ENCODE results near the gene KNCN.

KNCN gene

GRCh38 chr1:46569884-46570725 is 18.7 kb upstream of the KNCN start:
- Histone ChIP-seq H3K9me3 (ENCODE audit: control insufficient read depth, low read length) (no peaks in the 10 kb centered on the region), H3K27ac (ENCODE audit: insufficient read depth, low read length, poor library complexity, severe bottlenecking) (no peak overlapping the region), H3K27me3 (replicated peaks; ENCODE audit: control insufficient read depth, insufficient read depth, low read length, poor library complexity, severe bottlenecking) (no peaks in the 10 kb centered on the region), H3K4me1 (ENCODE audit: control insufficient read depth, insufficient read depth, low read length, poor library complexity, severe bottlenecking) (no peaks in the 10 kb centered on the region), H3K36me3 (ENCODE audit: control insufficient read depth, insufficient read depth, low read length) (peaks cover 22% of the 10 kb centered on the region), H3K4me3 (ENCODE audit: insufficient read depth, low read depth, low read length, poor library complexity, severe bottlenecking) (no peak overlapping the region)
- no peak for DNase-seq

GRCh38 chr1:46569116-46569515 is 17.7 kb upstream of the KNCN start:
- Histone ChIP-seq H3K4me3 (ENCODE audit: insufficient read depth, low read depth, low read length, poor library complexity, severe bottlenecking) (no peak overlapping the region), H3K36me3 (ENCODE audit: control insufficient read depth, insufficient read depth, low read length) (peaks cover 28% of the 10 kb centered on the region), H3K27me3 (replicated peaks; ENCODE audit: control insufficient read depth, insufficient read depth, low read length, poor library complexity, severe bottlenecking) (no peaks in the 10 kb centered on the region), H3K9me3 (ENCODE audit: control insufficient read depth, low read length) (no peaks in the 10 kb centered on the region), H3K27ac (ENCODE audit: insufficient read depth, low read length, poor library complexity, severe bottlenecking) (no peak overlapping the region), H3K4me1 (ENCODE audit: control insufficient read depth, insufficient read depth, low read length, poor library complexity, severe bottlenecking) (no peaks in the 10 kb centered on the region)
- no peak for DNase-seq

GRCh38 chr1:46568461-46568891 is 17.0 kb upstream of the KNCN start:
- Histone ChIP-seq H3K36me3 (ENCODE audit: control insufficient read depth, insufficient read depth, low read length) (peaks cover 27% of the 10 kb centered on the region), H3K9me3 (ENCODE audit: control insufficient read depth, low read length) (no peaks in the 10 kb centered on the region), H3K4me1 (ENCODE audit: control insufficient read depth, insufficient read depth, low read length, poor library complexity, severe bottlenecking) (no peaks in the 10 kb centered on the region), H3K4me3 (ENCODE audit: insufficient read depth, low read depth, low read length, poor library complexity, severe bottlenecking) (no peak overlapping the region), H3K27ac (ENCODE audit: insufficient read depth, low read length, poor library complexity, severe bottlenecking) (no peak overlapping the region), H3K27me3 (replicated peaks; ENCODE audit: control insufficient read depth, insufficient read depth, low read length, poor library complexity, severe bottlenecking) (no peaks in the 10 kb centered on the region)
- no peak for DNase-seq

DNA sequence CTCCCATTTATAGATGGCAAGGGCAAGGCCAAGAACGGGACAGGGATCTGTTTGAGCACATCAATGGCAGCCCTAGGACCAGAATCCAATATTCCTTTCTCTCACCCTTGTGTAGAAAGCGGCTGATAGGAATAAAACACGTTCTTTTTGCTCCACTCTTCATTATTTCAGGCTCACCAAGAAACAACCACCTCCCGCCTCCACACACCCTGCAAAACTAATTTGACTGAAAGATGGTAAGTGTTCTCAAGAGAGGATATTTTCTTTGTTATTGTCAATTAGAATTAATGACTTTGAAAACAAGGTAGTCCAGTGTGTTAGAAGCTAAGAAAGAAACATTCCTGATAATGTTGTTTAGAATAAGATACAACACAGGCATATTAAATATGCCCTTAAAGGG is 11.9 kb upstream of the KNCN start:
- no peak overlapping the region for H3K4me3 ChIP-seq (ENCODE audit: insufficient read depth, low read depth, low read length, poor library complexity, severe bottlenecking)
- no peaks in the 10 kb centered on the region for H3K27me3 ChIP-seq (replicated peaks; ENCODE audit: control insufficient read depth, insufficient read depth, low read length, poor library complexity, severe bottlenecking)
- H3K4me1 ChIP-seq (ENCODE audit: control insufficient read depth, insufficient read depth, low read length, poor library complexity, severe bottlenecking): no peaks in the 10 kb centered on the region
- no peak overlapping the region for H3K27ac ChIP-seq (ENCODE audit: insufficient read depth, low read length, poor library complexity, severe bottlenecking)
- no peaks in the 10 kb centered on the region for H3K9me3 ChIP-seq (ENCODE audit: control insufficient read depth, low read length)
- peaks cover 52% of the 10 kb centered on the region for H3K36me3 ChIP-seq (ENCODE audit: control insufficient read depth, insufficient read depth, low read length)
- DNase-seq: no peak

DNA sequence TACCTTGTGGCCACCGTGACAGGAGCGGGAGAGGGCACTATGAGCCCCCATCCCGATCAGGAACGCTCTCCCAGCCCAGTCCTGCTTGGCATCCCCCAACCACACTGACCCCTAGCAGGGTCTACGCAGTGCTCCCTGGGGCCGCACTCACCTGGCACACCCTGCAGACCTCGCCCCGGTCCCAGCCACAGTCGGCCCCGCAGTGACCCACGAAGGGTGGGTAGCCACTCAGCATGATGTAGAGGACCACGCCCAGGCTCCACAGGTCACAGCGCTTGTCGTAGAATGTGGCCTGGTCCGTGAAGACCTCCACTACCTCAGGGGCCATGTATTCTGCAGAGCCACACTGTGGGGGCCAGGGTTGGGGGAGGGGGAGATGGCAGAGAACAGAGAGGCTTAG is 11.1 kb upstream of the KNCN start:
- Histone ChIP-seq H3K9me3 (ENCODE audit: control insufficient read depth, low read length) (no peaks in the 10 kb centered on the region), H3K27me3 (replicated peaks; ENCODE audit: control insufficient read depth, insufficient read depth, low read length, poor library complexity, severe bottlenecking) (no peaks in the 10 kb centered on the region), H3K36me3 (ENCODE audit: control insufficient read depth, insufficient read depth, low read length) (peaks cover 58% of the 10 kb centered on the region), H3K4me3 (ENCODE audit: insufficient read depth, low read depth, low read length, poor library complexity, severe bottlenecking) (no peak overlapping the region), H3K27ac (ENCODE audit: insufficient read depth, low read length, poor library complexity, severe bottlenecking) (no peak overlapping the region), H3K4me1 (ENCODE audit: control insufficient read depth, insufficient read depth, low read length, poor library complexity, severe bottlenecking) (no peaks in the 10 kb centered on the region)
- DNase-seq: no peak

DNA sequence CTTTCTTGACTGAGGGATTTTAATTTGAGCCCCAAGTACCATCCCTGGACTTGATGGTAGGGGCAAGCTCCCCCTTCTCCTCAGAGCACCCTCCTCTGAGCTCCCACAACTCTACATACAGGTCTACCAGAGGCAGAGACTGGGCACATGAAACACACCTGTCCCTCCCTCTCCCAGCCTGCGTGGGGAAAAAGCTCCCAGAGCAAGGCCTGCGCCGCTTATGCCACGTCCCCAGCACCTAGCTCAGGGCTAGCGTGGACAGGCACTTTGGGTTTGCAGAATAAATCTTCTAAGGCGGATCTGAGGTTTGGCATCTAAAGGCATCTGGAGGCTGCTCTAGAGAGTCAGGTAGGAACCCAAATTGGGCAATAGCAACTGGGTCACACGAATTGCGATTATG is 7.5 kb upstream of the KNCN start:
- Histone ChIP-seq H3K27me3 (replicated peaks; ENCODE audit: control insufficient read depth, insufficient read depth, low read length, poor library complexity, severe bottlenecking) (no peaks in the 10 kb centered on the region), H3K4me3 (ENCODE audit: insufficient read depth, low read depth, low read length, poor library complexity, severe bottlenecking) (no peak overlapping the region), H3K9me3 (ENCODE audit: control insufficient read depth, low read length) (no peaks in the 10 kb centered on the region), H3K4me1 (ENCODE audit: control insufficient read depth, insufficient read depth, low read length, poor library complexity, severe bottlenecking) (no peaks in the 10 kb centered on the region), H3K27ac (ENCODE audit: insufficient read depth, low read length, poor library complexity, severe bottlenecking) (no peak overlapping the region), H3K36me3 (ENCODE audit: control insufficient read depth, insufficient read depth, low read length) (peaks cover 42% of the 10 kb centered on the region)
- no peak for DNase-seq

DNA sequence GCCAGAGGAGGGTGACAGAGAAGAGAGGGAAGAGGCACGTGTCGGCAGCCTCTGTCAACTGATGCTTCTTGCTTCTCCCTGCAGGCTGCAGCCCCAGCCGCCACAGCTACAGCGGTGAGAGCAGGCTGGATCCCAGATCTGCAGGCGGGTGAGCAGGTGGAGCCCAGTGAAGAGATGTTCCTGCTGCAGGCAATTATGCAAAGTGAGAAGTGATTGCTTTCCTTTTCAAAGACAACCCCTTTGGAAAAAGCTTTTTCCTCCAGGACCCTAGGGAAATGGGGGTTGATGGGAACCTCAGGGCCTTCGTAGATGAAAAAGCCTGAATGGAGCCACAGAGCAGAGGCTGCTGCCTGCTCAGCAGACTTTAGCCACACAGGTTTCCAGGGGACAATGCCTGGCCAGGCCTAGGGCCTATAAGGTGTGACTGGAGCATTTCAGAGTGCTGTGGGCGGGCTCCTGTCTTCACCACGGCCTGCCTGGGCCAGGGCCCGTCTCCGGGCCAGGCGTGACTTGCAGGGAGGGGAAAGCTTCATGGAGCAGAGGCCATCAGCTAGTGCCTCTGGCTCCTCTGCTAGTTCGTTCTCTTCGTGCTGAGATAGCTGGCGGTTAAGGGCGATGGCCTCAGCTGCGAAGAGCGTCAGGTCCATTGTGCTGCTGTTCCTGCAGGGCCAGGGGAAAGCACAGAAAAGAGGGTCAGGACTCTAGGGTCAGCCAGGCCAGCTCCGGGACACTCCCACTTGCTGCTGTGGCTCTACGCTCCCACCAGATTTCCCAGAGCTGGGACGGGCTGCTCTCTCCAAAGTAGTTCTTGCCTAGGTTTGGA is 6.9 kb upstream of the KNCN start:
- Histone ChIP-seq H3K27ac (ENCODE audit: insufficient read depth, low read length, poor library complexity, severe bottlenecking) (no peak overlapping the region), H3K4me1 (ENCODE audit: control insufficient read depth, insufficient read depth, low read length, poor library complexity, severe bottlenecking) (no peaks in the 10 kb centered on the region), H3K9me3 (ENCODE audit: control insufficient read depth, low read length) (no peaks in the 10 kb centered on the region), H3K4me3 (ENCODE audit: insufficient read depth, low read depth, low read length, poor library complexity, severe bottlenecking) (no peak overlapping the region), H3K36me3 (ENCODE audit: control insufficient read depth, insufficient read depth, low read length) (peaks cover 41% of the 10 kb centered on the region), H3K27me3 (replicated peaks; ENCODE audit: control insufficient read depth, insufficient read depth, low read length, poor library complexity, severe bottlenecking) (no peaks in the 10 kb centered on the region)
- DNase-seq: no peak

DNA sequence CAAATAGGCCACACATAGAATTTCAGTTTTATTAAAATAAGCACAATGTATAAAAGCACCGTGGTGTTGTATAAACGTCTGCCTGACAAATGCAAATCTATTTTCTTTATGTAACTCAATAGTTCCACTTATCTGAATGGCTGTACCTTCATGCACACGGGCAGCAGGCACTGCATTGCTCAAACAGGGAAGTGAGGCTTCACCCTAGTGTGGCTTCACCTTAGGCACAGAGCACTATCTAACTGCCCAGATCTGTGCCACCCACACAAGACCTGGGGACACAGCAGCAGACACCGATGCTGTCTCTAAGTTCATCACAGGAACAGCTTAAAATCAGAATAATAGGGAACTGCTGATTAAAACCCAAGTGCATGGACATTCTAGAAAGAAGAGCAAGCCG is 6.0 kb upstream of the KNCN start:
- Histone ChIP-seq H3K4me1 (ENCODE audit: control insufficient read depth, insufficient read depth, low read length, poor library complexity, severe bottlenecking) (no peaks in the 10 kb centered on the region), H3K9me3 (ENCODE audit: control insufficient read depth, low read length) (no peaks in the 10 kb centered on the region), H3K27ac (ENCODE audit: insufficient read depth, low read length, poor library complexity, severe bottlenecking) (no peak overlapping the region), H3K27me3 (replicated peaks; ENCODE audit: control insufficient read depth, insufficient read depth, low read length, poor library complexity, severe bottlenecking) (no peaks in the 10 kb centered on the region), H3K4me3 (ENCODE audit: insufficient read depth, low read depth, low read length, poor library complexity, severe bottlenecking) (no peak overlapping the region), H3K36me3 (ENCODE audit: control insufficient read depth, insufficient read depth, low read length) (peaks cover 32% of the 10 kb centered on the region)
- DNase-seq: no peak

DNA sequence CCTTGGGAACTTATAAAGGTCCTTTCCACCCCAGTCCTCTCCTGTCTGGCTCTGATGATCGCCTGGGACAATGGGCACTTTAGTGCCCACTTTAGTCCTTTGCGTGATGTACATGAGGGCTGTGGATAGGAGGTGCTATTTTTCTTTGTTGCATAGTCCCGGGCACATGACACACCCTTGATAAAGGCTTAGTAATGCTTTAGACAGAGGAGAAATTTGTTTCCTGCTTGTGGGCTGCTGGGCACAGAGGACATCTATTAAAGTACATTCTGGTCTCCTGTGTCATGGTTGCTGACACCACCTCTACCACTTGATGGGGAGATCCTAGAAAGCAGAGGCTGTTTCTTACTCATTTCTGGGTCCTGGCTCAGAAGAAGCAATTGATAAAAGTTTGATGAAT is 5.4 kb upstream of the KNCN start:
- Histone ChIP-seq H3K36me3 (ENCODE audit: control insufficient read depth, insufficient read depth, low read length) (peaks cover 30% of the 10 kb centered on the region), H3K9me3 (ENCODE audit: control insufficient read depth, low read length) (no peaks in the 10 kb centered on the region), H3K4me3 (ENCODE audit: insufficient read depth, low read depth, low read length, poor library complexity, severe bottlenecking) (no peak overlapping the region), H3K27ac (ENCODE audit: insufficient read depth, low read length, poor library complexity, severe bottlenecking) (no peak overlapping the region), H3K27me3 (replicated peaks; ENCODE audit: control insufficient read depth, insufficient read depth, low read length, poor library complexity, severe bottlenecking) (no peaks in the 10 kb centered on the region), H3K4me1 (ENCODE audit: control insufficient read depth, insufficient read depth, low read length, poor library complexity, severe bottlenecking) (no peaks in the 10 kb centered on the region)
- no peak for DNase-seq

Measured in effector memory CD4-positive, alpha-beta T cell (primary cell).